ENCODE results near the gene EIPR1. TPM values are rescaled to one million over a fixed set of nuclear protein-coding genes. Genes with fewer than 3 reads are reported as not detected.

The EIPR1 gene
- total RNA-seq, 1 experiment from 2014 or later = 27.8 TPM

GRCh38 chr2:3323360-3324035, 54.1 kb downstream of the EIPR1 start:
- H3K27me3 ChIP-seq (ENCODE audit: insufficient read depth, low read length) = no peaks in the 10 kb centered on the region
- H2AFZ ChIP-seq (ENCODE audit: low read length) = no peak overlapping the region
- H2BK20ac ChIP-seq (ENCODE audit: low read depth, low read length, poor library complexity, severe bottlenecking) = no peak overlapping the region
- no peak overlapping the region for H3K56ac ChIP-seq (ENCODE audit: insufficient read length, low read depth, low read length)
- no peak overlapping the region for H2BK120ac ChIP-seq (ENCODE audit: low read depth, low read length, poor library complexity, severe bottlenecking)
- Mint-ChIP-seq H3K27ac (peak overlapping the region in 1 of 3 experiments; percentile 60; a peak in 2 of 7 replicates), H3K4me3 (no peak overlapping the region), H3K36me3 (ENCODE audit: insufficient read depth in 1 of 3, low read depth in 3 of 3) (peaks cover 4 to 20% (median 13%) of the 10 kb centered on the region in 3 experiments; a peak in 5 of 7 replicates), H3K9me3 (no peaks in the 10 kb centered on the region), H3K27me3 (ENCODE audit: low read depth) (no peaks in the 10 kb centered on the region), H3K4me1 (peaks cover 29 to 50% of the 10 kb centered on the region in 2 experiments)
- no peak for DNase-seq
- H2AK5ac ChIP-seq (ENCODE audit: insufficient read length, low read length) = no peak overlapping the region
- H4K91ac ChIP-seq (ENCODE audit: insufficient read length, low read depth, low read length) = no peak overlapping the region
- H3K9me3 ChIP-seq (ENCODE audit: control insufficient read depth, low read depth, low read length) = no peaks in the 10 kb centered on the region
- no peak overlapping the region for H3K27ac ChIP-seq (ENCODE audit: insufficient read length, low read depth, low read length)
- H4K20me1 ChIP-seq (ENCODE audit: control insufficient read depth, insufficient read depth, insufficient read length) = no peaks in the 10 kb centered on the region
- H2BK5ac ChIP-seq (ENCODE audit: insufficient read length, low read length) = no peak overlapping the region
- H3K18ac ChIP-seq (ENCODE audit: insufficient read length, low read depth, low read length) = no peak overlapping the region
- no peak overlapping the region for H3K9ac ChIP-seq (ENCODE audit: extremely low read depth, insufficient read length, low read length)
- H2BK12ac ChIP-seq (ENCODE audit: insufficient read length, low read depth, low read length) = no peak overlapping the region
- TF ChIP-seq CTCF (conservative IDR thresholded peaks at IDR 0.05) = no peak
- H2BK15ac ChIP-seq (ENCODE audit: low read depth, low read length) = no peak overlapping the region
- peaks cover 6% of the 10 kb centered on the region; the same call in 1 of the 2 replicates for H3K4me1 ChIP-seq (ENCODE audit: insufficient read depth, low read length)
- no peaks in the 10 kb centered on the region for H3K79me1 ChIP-seq (ENCODE audit: insufficient read depth, low read depth, low read length, poor library complexity, severe bottlenecking)
- H3K23ac ChIP-seq (ENCODE audit: insufficient read length, low read depth, low read length) = no peak overlapping the region
- no peak overlapping the region for H4K8ac ChIP-seq (replicated peaks; ENCODE audit: insufficient read length, low read depth, low read length)
- H4K5ac ChIP-seq (ENCODE audit: insufficient read length, low read depth, low read length) = no peak overlapping the region
- no peak overlapping the region for H3K14ac ChIP-seq (ENCODE audit: insufficient read depth, low read length)
- H3K79me2 ChIP-seq (ENCODE audit: insufficient read depth, low read length) = no peaks in the 10 kb centered on the region; the same call in 1 of the 2 replicates
- no peak overlapping the region for H3T11ph ChIP-seq (ENCODE audit: low read length)
- no CpG with 5 or more reads among the region's 19 CpGs for WGBS (ENCODE audit: extremely low coverage, insufficient read length, low lambda C conversion rate)
- no peak overlapping the region for H3K4ac ChIP-seq (ENCODE audit: low read depth, low read length)
- H3K4me2 ChIP-seq (ENCODE audit: insufficient read depth, insufficient read length, low read length) = no peak overlapping the region
- no peaks in the 10 kb centered on the region for H3K23me2 ChIP-seq (ENCODE audit: insufficient read length, low read depth, low read length, poor library complexity, severe bottlenecking)
